SK-N-SH treated with all-trans-retinoic acid at 6 μM for 48 hours (cell line): Measurements from ENCODE around the gene HDAC5.

Source experiments
- ATAC-seq: fragments of 200-7000 bp; cut with Tn5 transposase; 3 replicates; pipeline ENCODE4 v1.9.1; 2020; ENCODE audit warnings: mild to moderate bottlenecking, moderate library complexity
- ARNTL ChIP-seq: fragments of 450-650 bp; formaldehyde crosslinking; IDR thresholded peaks from 2 replicates; pipeline ENCODE4 v1.5.0; 2020; ENCODE audit warnings: low read depth, mild to moderate bottlenecking, moderate library complexity, borderline replicate concordance
- BACH2 ChIP-seq: fragments of 250-450 bp; sonication (Bioruptor Pico); IDR thresholded peaks from 2 replicates; pipeline ENCODE4 v1.9.0; 2021; ENCODE audit warnings: mild to moderate bottlenecking, borderline replicate concordance
- CREB5 ChIP-seq: fragments of 250-450 bp; sonication (Bioruptor Pico); IDR thresholded peaks from 2 replicates; pipeline ENCODE4 v1.5.1; 2020; ENCODE audit warnings: low read depth, mild to moderate bottlenecking, moderate library complexity
- CSDC2 ChIP-seq: fragments of 250-450 bp; sonication (Bioruptor Pico); IDR thresholded peaks from 2 replicates; pipeline ENCODE4 v1.5.0; 2020; ENCODE audit warnings: mild to moderate bottlenecking, moderate library complexity
- CSRNP3 ChIP-seq: fragments of 250-450 bp; sonication (Bioruptor Pico); IDR thresholded peaks from 2 replicates; pipeline ENCODE4 v1.5.1; 2021; ENCODE audit warnings: mild to moderate bottlenecking, moderate library complexity
- ESRRG ChIP-seq: fragments of 250-450 bp; sonication (Bioruptor Pico); IDR thresholded peaks from 2 replicates; pipeline ENCODE4 v1.6.1; 2021; ENCODE audit warnings: mild to moderate bottlenecking
- GLIS3 ChIP-seq: fragments of 250-450 bp; sonication (Bioruptor Pico); IDR thresholded peaks from 2 replicates; pipeline ENCODE4 v1.5.0; 2020; ENCODE audit warnings: mild to moderate bottlenecking, moderate library complexity
- ISL1 ChIP-seq: fragments of 250-450 bp; sonication (Bioruptor Pico); IDR thresholded peaks from 2 replicates; pipeline ENCODE4 v2.1.2; 2022; ENCODE audit warnings: mild to moderate bottlenecking, moderate library complexity
- OSR1 ChIP-seq: fragments of 250-450 bp; sonication (Bioruptor Pico); IDR thresholded peaks from 2 replicates; pipeline ENCODE4 v1.8.0; 2022; ENCODE audit warnings: moderate library complexity, mild to moderate bottlenecking, inconsistent platforms
- PATZ1 ChIP-seq: fragments of 250-450 bp; sonication (Bioruptor Pico); IDR thresholded peaks from 2 replicates; pipeline ENCODE4 v1.8.0; 2020; ENCODE audit warnings: mild to moderate bottlenecking, moderate library complexity, borderline replicate concordance
- POU6F1 ChIP-seq: fragments of 250-450 bp; sonication (Bioruptor Pico); IDR thresholded peaks from 2 replicates; pipeline ENCODE4 v1.8.0; 2021; ENCODE audit warnings: low read depth, mild to moderate bottlenecking, moderate library complexity, borderline replicate concordance
- PPARA ChIP-seq: fragments of 250-450 bp; sonication (Bioruptor Pico); IDR thresholded peaks from 2 replicates; pipeline ENCODE4 v1.5.0; 2020; ENCODE audit warnings: mild to moderate bottlenecking, borderline replicate concordance
- RARB ChIP-seq: fragments of 250-450 bp; sonication (Bioruptor Pico); IDR thresholded peaks from 2 replicates; pipeline ENCODE4 v1.8.0; 2021; ENCODE audit warnings: mild to moderate bottlenecking, moderate library complexity
- SNAI2 ChIP-seq: fragments of 250-450 bp; sonication (Bioruptor Pico); IDR thresholded peaks from 2 replicates; pipeline ENCODE4 v1.5.0; 2020; ENCODE audit warnings: mild to moderate bottlenecking, moderate library complexity
- TCF4 ChIP-seq: fragments of 250-450 bp; sonication (Bioruptor Pico); IDR thresholded peaks from 2 replicates; pipeline ENCODE4 v1.8.0; 2021; ENCODE audit warnings: mild to moderate bottlenecking, moderate library complexity, borderline replicate concordance
- TOX ChIP-seq: fragments of 250-450 bp; sonication (Bioruptor Pico); IDR thresholded peaks from 2 replicates; pipeline ENCODE4 v1.8.0; 2021; ENCODE audit warnings: mild to moderate bottlenecking, moderate library complexity, borderline replicate concordance
- ZC3H10 ChIP-seq: fragments of 250-450 bp; sonication (Bioruptor Pico); IDR thresholded peaks from 2 replicates; pipeline ENCODE4 v1.5.1; 2021; ENCODE audit warnings: mild to moderate bottlenecking, moderate library complexity
- ZFP3 ChIP-seq: fragments of 250-450 bp; sonication (Bioruptor Pico); IDR thresholded peaks from 2 replicates; pipeline ENCODE4 v1.5.0; 2020; ENCODE audit warnings: mild to moderate bottlenecking, moderate library complexity
- ZFP30 ChIP-seq: fragments of 450-650 bp; formaldehyde crosslinking; IDR thresholded peaks from 2 replicates; pipeline ENCODE4 v1.5.0; 2022; ENCODE audit warnings: mild to moderate bottlenecking, moderate library complexity
- ZNF70 ChIP-seq: fragments of 450-650 bp; formaldehyde crosslinking; IDR thresholded peaks from 2 replicates; pipeline ENCODE4 v1.5.0; 2020; ENCODE audit warnings: mild to moderate bottlenecking, moderate library complexity
- ZNF8 ChIP-seq: fragments of 450-650 bp; formaldehyde crosslinking; IDR thresholded peaks from 2 replicates; pipeline ENCODE4 v1.5.0; 2020; ENCODE audit warnings: mild to moderate bottlenecking, moderate library complexity
- TF ChIP-seq, protein P1 (sequence below): fragments of 250-450 bp; sonication (Bioruptor Pico); IDR thresholded peaks from 2 replicates; pipeline ENCODE4 v1.5.0; 2020; ENCODE audit warnings: mild to moderate bottlenecking, moderate library complexity

HDAC5 gene

GRCh38 chr17:44063704-44064639, 59.5 kb downstream of the HDAC5 start:
- no peak for ATAC-seq
- no peak for TF ChIP-seq ZFP30 (CRISPR knock-in tag)
- TF ChIP-seq TOX (CRISPR knock-in tag), result no peak
- TF ChIP-seq OSR1, result no peak
- TF ChIP-seq GLIS3 (CRISPR knock-in tag), result no peak
- no peak for TF ChIP-seq TCF4 (CRISPR knock-in tag)
- no peak for TF ChIP-seq ESRRG (CRISPR knock-in tag)
- TF ChIP-seq PPARA (CRISPR knock-in tag), result no peak
- TF ChIP-seq ISL1 (CRISPR knock-in tag), result no peak
- TF ChIP-seq BACH2, result no peak
- TF ChIP-seq CREB5 (CRISPR knock-in tag), result no peak
- TF ChIP-seq ZNF70 (CRISPR knock-in tag), result no peak
- no peak for TF ChIP-seq ZNF8
- TF ChIP-seq CSRNP3, result no peak
- no peak for TF ChIP-seq RARB (CRISPR knock-in tag)
- no peak for TF ChIP-seq PATZ1

- no peak for ATAC-seq
Measured at GRCh38 chr17:44062871-44063270, 60.6 kb downstream of the HDAC5 start.

More at GRCh38 chr17:44062871-44063270, 60.6 kb downstream of the HDAC5 start:
- no peak for TF ChIP-seq TCF4 (CRISPR knock-in tag)
- TF ChIP-seq ISL1 (CRISPR knock-in tag), result no peak
- TF ChIP-seq PPARA (CRISPR knock-in tag), result no peak
- no peak for TF ChIP-seq CSDC2 (CRISPR knock-in tag)
- TF ChIP-seq POU6F1 (CRISPR knock-in tag), result no peak
- TF ChIP-seq ARNTL, result no peak
- no peak for TF ChIP-seq ZFP3 (CRISPR knock-in tag)
- no peak for TF ChIP-seq ZFP30 (CRISPR knock-in tag)
- TF ChIP-seq ZC3H10 (CRISPR knock-in tag), result no peak
- no peak for TF ChIP-seq GLIS3 (CRISPR knock-in tag)
- TF ChIP-seq ZNF8, result no peak
- no peak for TF ChIP-seq ESRRG (CRISPR knock-in tag)
- TF ChIP-seq SNAI2 (CRISPR knock-in tag), result no peak
- TF ChIP-seq CREB5 (CRISPR knock-in tag), result no peak
- TF ChIP-seq TOX (CRISPR knock-in tag), result no peak
- TF ChIP-seq ZNF70 (CRISPR knock-in tag), result no peak
- TF ChIP-seq, protein P1, sequence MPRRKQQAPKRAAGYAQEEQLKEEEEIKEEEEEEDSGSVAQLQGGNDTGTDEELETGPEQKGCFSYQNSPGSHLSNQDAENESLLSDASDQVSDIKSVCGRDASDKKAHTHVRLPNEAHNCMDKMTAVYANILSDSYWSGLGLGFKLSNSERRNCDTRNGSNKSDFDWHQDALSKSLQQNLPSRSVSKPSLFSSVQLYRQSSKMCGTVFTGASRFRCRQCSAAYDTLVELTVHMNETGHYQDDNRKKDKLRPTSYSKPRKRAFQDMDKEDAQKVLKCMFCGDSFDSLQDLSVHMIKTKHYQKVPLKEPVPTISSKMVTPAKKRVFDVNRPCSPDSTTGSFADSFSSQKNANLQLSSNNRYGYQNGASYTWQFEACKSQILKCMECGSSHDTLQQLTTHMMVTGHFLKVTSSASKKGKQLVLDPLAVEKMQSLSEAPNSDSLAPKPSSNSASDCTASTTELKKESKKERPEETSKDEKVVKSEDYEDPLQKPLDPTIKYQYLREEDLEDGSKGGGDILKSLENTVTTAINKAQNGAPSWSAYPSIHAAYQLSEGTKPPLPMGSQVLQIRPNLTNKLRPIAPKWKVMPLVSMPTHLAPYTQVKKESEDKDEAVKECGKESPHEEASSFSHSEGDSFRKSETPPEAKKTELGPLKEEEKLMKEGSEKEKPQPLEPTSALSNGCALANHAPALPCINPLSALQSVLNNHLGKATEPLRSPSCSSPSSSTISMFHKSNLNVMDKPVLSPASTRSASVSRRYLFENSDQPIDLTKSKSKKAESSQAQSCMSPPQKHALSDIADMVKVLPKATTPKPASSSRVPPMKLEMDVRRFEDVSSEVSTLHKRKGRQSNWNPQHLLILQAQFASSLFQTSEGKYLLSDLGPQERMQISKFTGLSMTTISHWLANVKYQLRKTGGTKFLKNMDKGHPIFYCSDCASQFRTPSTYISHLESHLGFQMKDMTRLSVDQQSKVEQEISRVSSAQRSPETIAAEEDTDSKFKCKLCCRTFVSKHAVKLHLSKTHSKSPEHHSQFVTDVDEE, result no peak
- TF ChIP-seq CSRNP3, result no peak
